ENCODE measurements around the gene REXO4. TPM values are rescaled to one million over a fixed set of nuclear protein-coding genes. Genes with fewer than 3 reads are reported as not detected.

REXO4 gene
- total and polyA plus RNA-seq, 10 of the 15 experiments (the other 5 are each of a cell fraction or from before 2014, with no cell fraction given), result 2.7 to 43.9 (median 30.5) TPM

DNA sequence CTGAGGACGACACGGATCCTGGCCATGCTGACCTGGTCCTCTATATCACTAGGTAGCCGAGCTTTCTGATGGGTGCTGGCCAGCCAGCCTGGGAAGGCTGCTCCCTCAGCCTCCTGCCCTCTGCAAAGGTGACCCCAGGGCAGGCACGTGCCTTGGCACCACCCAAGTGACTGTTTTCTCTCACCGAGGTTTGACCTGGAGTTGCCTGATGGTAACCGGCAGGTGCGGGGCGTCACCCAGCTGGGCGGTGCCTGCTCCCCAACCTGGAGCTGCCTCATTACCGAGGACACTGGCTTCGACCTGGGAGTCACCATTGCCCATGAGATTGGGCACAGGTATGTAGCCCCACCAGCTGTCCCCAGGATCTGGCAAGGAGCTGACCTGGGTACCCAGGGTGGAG, 8.2 kb upstream of the REXO4 start (continued):
- no peak for TF ChIP-seq REST (IDR thresholded peaks at IDR 0.05; ENCODE audit: low read depth, low read length)
- TF ChIP-seq POLR2AphosphoS2 (IDR thresholded peaks at IDR 0.05; ENCODE audit: low read depth, low read length), result no peak
- no peak for TF ChIP-seq KAT2A (conservative IDR thresholded peaks at IDR 0.05; ENCODE audit: control insufficient read depth, low read depth, low read length)
- TF ChIP-seq ZNF217 (IDR thresholded peaks at IDR 0.05), result no peak
- no peak for TF ChIP-seq SUPT20H (IDR thresholded peaks at IDR 0.05; ENCODE audit: borderline replicate concordance, control insufficient read depth, low read depth, low read length)
- no peak for TF ChIP-seq CBX5 (IDR thresholded peaks at IDR 0.05; ENCODE audit: low read depth)
- TF ChIP-seq CREM (IDR thresholded peaks at IDR 0.05; ENCODE audit: low read depth), result no peak
- no peak for TF ChIP-seq ZNF24 (IDR thresholded peaks at IDR 0.05)
- TF ChIP-seq, protein P1, sequence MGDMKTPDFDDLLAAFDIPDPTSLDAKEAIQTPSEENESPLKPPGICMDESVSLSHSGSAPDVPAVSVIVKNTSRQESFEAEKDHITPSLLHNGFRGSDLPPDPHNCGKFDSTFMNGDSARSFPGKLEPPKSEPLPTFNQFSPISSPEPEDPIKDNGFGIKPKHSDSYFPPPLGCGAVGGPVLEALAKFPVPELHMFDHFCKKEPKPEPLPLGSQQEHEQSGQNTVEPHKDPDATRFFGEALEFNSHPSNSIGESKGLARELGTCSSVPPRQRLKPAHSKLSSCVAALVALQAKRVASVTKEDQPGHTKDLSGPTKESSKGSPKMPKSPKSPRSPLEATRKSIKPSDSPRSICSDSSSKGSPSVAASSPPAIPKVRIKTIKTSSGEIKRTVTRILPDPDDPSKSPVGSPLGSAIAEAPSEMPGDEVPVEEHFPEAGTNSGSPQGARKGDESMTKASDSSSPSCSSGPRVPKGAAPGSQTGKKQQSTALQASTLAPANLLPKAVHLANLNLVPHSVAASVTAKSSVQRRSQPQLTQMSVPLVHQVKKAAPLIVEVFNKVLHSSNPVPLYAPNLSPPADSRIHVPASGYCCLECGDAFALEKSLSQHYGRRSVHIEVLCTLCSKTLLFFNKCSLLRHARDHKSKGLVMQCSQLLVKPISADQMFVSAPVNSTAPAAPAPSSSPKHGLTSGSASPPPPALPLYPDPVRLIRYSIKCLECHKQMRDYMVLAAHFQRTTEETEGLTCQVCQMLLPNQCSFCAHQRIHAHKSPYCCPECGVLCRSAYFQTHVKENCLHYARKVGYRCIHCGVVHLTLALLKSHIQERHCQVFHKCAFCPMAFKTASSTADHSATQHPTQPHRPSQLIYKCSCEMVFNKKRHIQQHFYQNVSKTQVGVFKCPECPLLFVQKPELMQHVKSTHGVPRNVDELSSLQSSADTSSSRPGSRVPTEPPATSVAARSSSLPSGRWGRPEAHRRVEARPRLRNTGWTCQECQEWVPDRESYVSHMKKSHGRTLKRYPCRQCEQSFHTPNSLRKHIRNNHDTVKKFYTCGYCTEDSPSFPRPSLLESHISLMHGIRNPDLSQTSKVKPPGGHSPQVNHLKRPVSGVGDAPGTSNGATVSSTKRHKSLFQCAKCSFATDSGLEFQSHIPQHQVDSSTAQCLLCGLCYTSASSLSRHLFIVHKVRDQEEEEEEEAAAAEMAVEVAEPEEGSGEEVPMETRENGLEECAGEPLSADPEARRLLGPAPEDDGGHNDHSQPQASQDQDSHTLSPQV (IDR thresholded peaks at IDR 0.05), result no peak
- no peak for TF ChIP-seq EGR1 (IDR thresholded peaks at IDR 0.05; ENCODE audit: borderline replicate concordance in 1 of 2, low read depth in 2 of 2, low read length in 2 of 2)

Measured in GM12878 (cell line).